K562 (cell line): ENCODE data around the gene TCF23. TPM values are rescaled to one million over a fixed set of nuclear protein-coding genes. Genes with fewer than 3 reads are reported as not detected.

Source experiments
- ATAC-seq: fragments of 200-7000 bp; cut with Tn5 transposase; 3 replicates; pipeline ENCODE4 v1.9.1; 2020; ENCODE audit warnings: moderate library complexity
- BruUV-seq: library from RNA; stranded (reverse); fragments of 400-500 nt; replicated peaks from 2 replicates; lab custom pipeline; 2021; lab: Mats Ljungman, UMichigan
- CTCF ChIA-PET: fragments of 300-600 bp; formaldehyde crosslinking; extraction: SDS; loops from one replicate; lab custom pipeline; 2021; ENCODE audit warnings: low intra/inter-chr PET ratio; lab: Yijun Ruan, JAX
- POLR2A ChIA-PET: fragments of 300-600, 350-650 bp; sonication (Branson Sonifier 250); formaldehyde crosslinking; extraction: SDS; loops from one replicate; lab custom pipeline; 2021; ENCODE audit warnings: antibody characterized with exemption, inconsistent platforms; lab: Yijun Ruan, JAX
- DNase-seq, 4 experiments: peaks; one replicate each; pipeline versions ENCODE4 v3.0.0 to v3.0.0-alpha.2; 2011 to 2018; ENCODE audit warnings: low spot score in 3 of 4, mixed read lengths in 3 of 4; ENCODE audit errors: extremely low read depth in 1 of 4
- FAIRE-seq: peaks from 2 replicates; lab custom pipeline; 2011; peaks lifted over from hg19 to GRCh38; lab: Jason Lieb, UNC
- H2AFZ ChIP-seq: 2 replicates; pipeline ENCODE4 v1.6.0; 2011; ENCODE audit warnings: low read depth, low read length, control low read depth, inconsistent platforms
- H3K27ac ChIP-seq: fragments of 200-600 bp; 3 replicates; pipeline ENCODE4 v1.8.0; 2011; ENCODE audit warnings: low read depth, mild to moderate bottlenecking, control low read depth, inconsistent platforms, low read length, moderate library complexity, mixed read lengths; ENCODE audit errors: extremely low read depth
- H3K27me3 ChIP-seq, 2 experiments: fragments of 300-600 bp in 1 of 2; 2 replicates in 1 of 2; 3 replicates in 1 of 2; pipeline versions ENCODE4 v1.6.0 to v1.8.0; 2011; ENCODE audit warnings: inconsistent platforms in 2 of 2, low read length in 2 of 2, mild to moderate bottlenecking in 1 of 2, mixed read lengths in 1 of 2, moderate library complexity in 1 of 2; ENCODE audit not compliant: control insufficient read depth in 2 of 2, insufficient read depth in 2 of 2
- H3K36me3 ChIP-seq: fragments of 300-600 bp; 3 replicates; pipeline ENCODE4 v1.8.0; 2011; ENCODE audit warnings: mild to moderate bottlenecking, low read length, inconsistent platforms; ENCODE audit not compliant: control insufficient read depth, insufficient read depth
- H3K4me1 ChIP-seq, 2 experiments: fragments of 200-600 bp in 1 of 2; replicated peaks in 1 of 2; 2 replicates in 1 of 2; 3 replicates in 1 of 2; pipeline versions ENCODE4 v1.5.1 to v1.8.0; 2011; ENCODE audit warnings: inconsistent platforms in 2 of 2, low read length in 2 of 2, mild to moderate bottlenecking in 1 of 2, mixed read lengths in 1 of 2, moderate library complexity in 1 of 2; ENCODE audit not compliant: control insufficient read depth in 2 of 2, insufficient read depth in 2 of 2
- H3K4me2 ChIP-seq: 2 replicates; pipeline ENCODE4 v1.6.1; 2011; ENCODE audit warnings: low read length, control low read depth, inconsistent platforms, mixed read lengths; ENCODE audit not compliant: insufficient read depth
- H3K4me3 ChIP-seq: fragments of 200-600 bp; sonication (generic), shearing (Covaris generic); 2 replicates; pipeline ENCODE4 v1.5.1; 2016; ENCODE audit warnings: control low read depth, inconsistent platforms
- H3K79me2 ChIP-seq: fragments of 200-600 bp; 3 replicates; pipeline ENCODE4 v1.8.0; 2011; ENCODE audit warnings: low read length, inconsistent platforms; ENCODE audit not compliant: control insufficient read depth, insufficient read depth
- H3K9ac ChIP-seq, 2 experiments: 2 replicates each; pipeline versions ENCODE4 v1.6.0 to v1.6.1; 2011; ENCODE audit warnings: low read depth in 2 of 2, low read length in 2 of 2, control low read depth in 1 of 2, inconsistent platforms in 1 of 2, mild to moderate bottlenecking in 1 of 2, mixed read lengths in 1 of 2; ENCODE audit not compliant: insufficient read depth in 1 of 2
- H3K9me1 ChIP-seq: one replicate; pipeline ENCODE4 v1.6.0; 2011; ENCODE audit warnings: inconsistent platforms, mild to moderate bottlenecking, low read length, moderate library complexity; ENCODE audit not compliant: control insufficient read depth, insufficient read depth
- H3K9me3 ChIP-seq: replicated peaks from 2 replicates; pipeline ENCODE4 v1.5.1; 2011; ENCODE audit warnings: low read depth, low read length, inconsistent platforms; ENCODE audit not compliant: control insufficient read depth, insufficient read depth
- H4K20me1 ChIP-seq: replicated peaks from 2 replicates; pipeline ENCODE4 v1.6.1; 2011; ENCODE audit warnings: low read length, inconsistent platforms, mixed read lengths; ENCODE audit not compliant: control insufficient read depth, insufficient read depth
- ADNP ChIP-seq: fragments of 200-800 bp; sonication (Bioruptor generic); IDR thresholded peaks from 2 replicates; pipeline ENCODE4 v1.6.1; 2016; ENCODE audit warnings: missing genetic modification characterization, missing compliant biosample characterization
- CBFA2T3 ChIP-seq: fragments of 450-650 bp; IDR thresholded peaks from 2 replicates; pipeline ENCODE4 v1.6.1; 2017
- CTCFL ChIP-seq: IDR thresholded peaks from 2 replicates; pipeline ENCODE4 v1.6.1; 2011; ENCODE audit warnings: borderline replicate concordance, low read depth, mild to moderate bottlenecking, moderate library complexity, low read length; ENCODE audit not compliant: insufficient read depth, poor library complexity, severe bottlenecking
- FOS ChIP-seq: IDR thresholded peaks from 3 replicates; pipeline ENCODE4 v1.6.1; 2011; ENCODE audit not compliant: insufficient read length; ENCODE audit errors: extremely low read depth
- GTF2B ChIP-seq: IDR thresholded peaks from 2 replicates; pipeline ENCODE4 v1.6.1; 2011; ENCODE audit not compliant: insufficient read length; ENCODE audit errors: extremely low read depth
- HNRNPUL1 ChIP-seq: fragments of 200-400 bp; formaldehyde crosslinking; IDR thresholded peaks from 2 replicates; pipeline ENCODE4 v1.6.1; 2017; ENCODE audit warnings: low read length
- LCOR ChIP-seq: sonication (generic); formaldehyde crosslinking; IDR thresholded peaks from 2 replicates; pipeline ENCODE4 v1.8.0; 2022; ENCODE audit warnings: mild to moderate bottlenecking, missing genetic modification reagents
- ZBTB7A ChIP-seq: IDR thresholded peaks from 2 replicates; pipeline ENCODE4 v1.6.1; 2011; ENCODE audit warnings: low read depth, mild to moderate bottlenecking, low read length, moderate library complexity, borderline replicate concordance; ENCODE audit not compliant: control insufficient read depth
- ZNF445 ChIP-seq: fragments of 250-450 bp; sonication (Bioruptor Pico); IDR thresholded peaks from 2 replicates; pipeline ENCODE4 v1.4.0; 2020; ENCODE audit warnings: low read depth, mild to moderate bottlenecking, moderate library complexity
- WGBS: fragments of 100-300 bp; shearing (Covaris generic); methylation state at CpG from one replicate; pipeline ENCODE4 v1.1.6; 2016; ENCODE audit warnings: low coverage, mixed read lengths; ENCODE audit not compliant: insufficient coverage; ENCODE audit errors: missing lambda C conversion rate; 5-methylcytosine and 5-hydroxymethylcytosine counted together
- in situ Hi-C: fragments of 300-500 bp; cut with MboI; formaldehyde crosslinking; loops from 4 replicates; pipeline ENCODE4 v1.15.0; 2018; ENCODE audit warnings: inconsistent platforms, mixed read lengths
- intact Hi-C: fragments of 100-400 bp; cut with micrococcal nuclease; formaldehyde crosslinking; loops from 2 replicates; pipeline ENCODE4 v1.14.2; 2022
- polyA plus RNA-seq, 8 experiments: library from polyadenylated mRNA; depleted of rRNA in 4 of 8; stranded (reverse) in 5 of 8; unstranded in 3 of 8; fragments of >200 nt; fragmentation: Nextera tagmentation in 2 of 8; fragmentation: Illumina TruSeq in 1 of 8; extraction: Ambion mirVana in 2 of 8; extraction: Trizol in 1 of 8; gene quantifications; 2 replicates each; pipeline versions ENCODE4 v1.2.1 to v1.2.3, GENCODE V29; 2011 to 2014; ENCODE audit warnings: inconsistent platforms in 1 of 8, missing spikeins in 1 of 8
- total RNA-seq, 7 experiments: library from RNA; depleted of rRNA in 6 of 7; stranded (reverse); fragments of >200 nt in 6 of 7; fragmentation: Illumina TruSeq in 2 of 7; extraction: Trizol in 2 of 7; gene quantifications; 2 replicates each; pipeline versions ENCODE4 v1.2.1 to v1.2.3, GENCODE V29; 2011 to 2021; ENCODE audit warnings: low replicate concordance in 1 of 7

Gene TCF23
- total and polyA plus RNA-seq, 9 of the 15 experiments (the other 6 are each of a cell fraction or from before 2014, with no cell fraction given), result 0.07 TPM; not detected in 8

- no peak for TF ChIP-seq CTCFL
Measured at GRCh38 chr2:27148801-27149439, at the start of gene TCF23 (continued).

GRCh38 chr2:27099334-27099955 is 49.4 kb upstream of the TCF23 start:
- in situ Hi-C loops, result loop anchor here (5.0 kb wide), 2 partner anchors 93 to 183 kb away; partner anchors contain the start of gene TRIM54
- H4K20me1 ChIP-seq, result no peaks in the 10 kb centered on the region
- no peak for FAIRE-seq
- H3K27me3 ChIP-seq, result no peaks in the 10 kb centered on the region
- H3K27ac ChIP-seq, result no peak overlapping the region
- BruUV-seq, result no TSS peak
- H3K4me2 ChIP-seq, result no peak overlapping the region
- TF ChIP-seq GTF2B (no peak), ZNF445 (CRISPR knock-in tag) (no peak), FOS (no peak), ZBTB7A (no peak), CBFA2T3 (no peak), HNRNPUL1 (no peak), LCOR (CRISPR knock-in tag) (no peak), ADNP (no peak)
- TF ChIP-seq, all 486 proteins: peak for 0
- Histone ChIP-seq H2AFZ (no peak overlapping the region), H3K9me3 (no peaks in the 10 kb centered on the region), H3K4me3 (no peak overlapping the region), H3K9me1 (no peaks in the 10 kb centered on the region), H3K9ac (peak overlapping the region in 1 of 2 experiments; percentile 50; a peak in 2 of 4 replicates), H3K4me1 (peaks cover 14 to 34% of the 10 kb centered on the region in 2 experiments; a peak in 4 of 5 replicates), H3K79me2 (no peaks in the 10 kb centered on the region), H3K36me3 (no peaks in the 10 kb centered on the region)
- intact Hi-C loops, result loop anchor here (5.0 kb wide), 2 partner anchors 113 to 203 kb away; partner anchors contain the start of genes ATRAID and SLC5A6
- POLR2A ChIA-PET, result interaction anchor here (0.7 kb wide), 1 partner anchor 48 kb away, joined by 3 read pairs; the partner anchor contains the start of gene AGBL5
- WGBS, result 76% methylated on average over 11 of the region's 19 CpGs
- no peak for DNase-seq
- ATAC-seq, result no peak
- CTCF ChIA-PET, result interaction anchor here (0.6 to 3.1 kb wide), 6 partner anchors 70 to 204 kb away, joined by 4 to 27 read pairs (median 12); no protein-coding TSS in a partner anchor
